Erythroblast (primary cell): Measurements from ENCODE around the gene SLC45A1.

Source experiments
- GATA1 ChIP-seq: IDR thresholded peaks from 2 replicates; pipeline ENCODE4 v1.6.1; 2011; ENCODE audit warnings: low read depth, mild to moderate bottlenecking, control low read depth, low read length, moderate library complexity
- POLR2A ChIP-seq: IDR thresholded peaks from 2 replicates; pipeline ENCODE4 v1.6.1; 2011; ENCODE audit warnings: mild to moderate bottlenecking, low read length

- TF ChIP-seq POLR2A = no peak
- TF ChIP-seq GATA1 = no peak
Observed at GRCh38 chr1:8273036-8273435, 44.9 kb upstream of the SLC45A1 start.
